WTC11 (cell line): ENCODE results near the gene USF2. TPM values are rescaled to one million over a fixed set of nuclear protein-coding genes. Genes with fewer than 3 reads are reported as not detected.

Source experiments
- ATAC-seq: fragments of 200-7000 bp; cut with Tn5 transposase; 2 replicates; pipeline ENCODE4 v1.10.0; 2021; ENCODE audit warnings: mild to moderate bottlenecking, moderate library complexity
- CTCF ChIA-PET: fragments of 300-600 bp; sonication (Branson Sonifier 250); formaldehyde crosslinking; loops from one replicate; lab custom pipeline; 2021; ENCODE audit warnings: antibody characterized with exemption; lab: Charles Lee
- POLR2A ChIA-PET: fragments of 350-600 bp; sonication (Branson Sonifier 250); formaldehyde crosslinking; loops from one replicate; lab custom pipeline; 2021; ENCODE audit warnings: antibody characterized with exemption; lab: Charles Lee
- DNase-seq: peaks from one replicate; pipeline ENCODE4 v3.0.0; 2021; ENCODE audit warnings: low spot score
- H3K27ac Mint-ChIP-seq: 2 replicates; pipeline ENCODE4 v1.8.0; 2021; ENCODE audit warnings: mixed read lengths
- H3K27me3 Mint-ChIP-seq: 2 replicates; pipeline ENCODE4 v1.8.0; 2021; ENCODE audit warnings: low read depth, mild to moderate bottlenecking, moderate library complexity, mixed read lengths
- H3K36me3 Mint-ChIP-seq: 2 replicates; pipeline ENCODE4 v1.8.0; 2021; ENCODE audit warnings: mixed read lengths
- H3K4me1 Mint-ChIP-seq: 2 replicates; pipeline ENCODE4 v1.8.0; 2022; ENCODE audit warnings: mixed read lengths
- H3K4me3 Mint-ChIP-seq: 2 replicates; pipeline ENCODE4 v1.8.0; 2021; ENCODE audit warnings: mild to moderate bottlenecking, moderate library complexity, mixed read lengths
- H3K9me3 Mint-ChIP-seq: 2 replicates; pipeline ENCODE4 v1.8.0; 2021; ENCODE audit warnings: mixed read lengths
- ATF3 ChIP-seq: sonication (generic); formaldehyde crosslinking; conservative IDR thresholded peaks from 2 replicates; pipeline ENCODE4 v1.8.1; 2022; ENCODE audit warnings: mild to moderate bottlenecking, missing genetic modification reagents
- CTCF ChIP-seq: fragments of 200-600 bp; IDR thresholded peaks from 2 replicates; pipeline ENCODE4 v1.8.0; 2022; ENCODE audit warnings: antibody characterized with exemption
- EMX1 ChIP-seq: fragments of 250-450 bp; sonication (Bioruptor Pico); IDR thresholded peaks from 2 replicates; pipeline ENCODE4 v1.8.0; 2021; ENCODE audit warnings: mild to moderate bottlenecking
- FOXJ3 ChIP-seq: sonication (generic); formaldehyde crosslinking; IDR thresholded peaks from 2 replicates; pipeline ENCODE4 v1.9.0; 2021; ENCODE audit warnings: missing genetic modification reagents, mild to moderate bottlenecking, borderline replicate concordance
- FOXP1 ChIP-seq: sonication (generic); formaldehyde crosslinking; IDR thresholded peaks from 2 replicates; pipeline ENCODE4 v1.8.0; 2022; ENCODE audit warnings: missing genetic modification reagents, mild to moderate bottlenecking, moderate library complexity, borderline replicate concordance
- GTF2I ChIP-seq: fragments of 250-450 bp; sonication (Bioruptor Pico); conservative IDR thresholded peaks from 2 replicates; pipeline ENCODE4 v1.4.0; 2021; ENCODE audit warnings: mild to moderate bottlenecking
- HMGXB4 ChIP-seq: sonication (generic); formaldehyde crosslinking; IDR thresholded peaks from 2 replicates; pipeline ENCODE4 v1.8.1; 2023; ENCODE audit warnings: mild to moderate bottlenecking, moderate library complexity, missing genetic modification reagents
- NR2C2 ChIP-seq: sonication (generic); formaldehyde crosslinking; IDR thresholded peaks from 2 replicates; pipeline ENCODE4 v1.8.0; 2022; ENCODE audit warnings: mild to moderate bottlenecking, missing genetic modification reagents
- OVOL2 ChIP-seq: fragments of 250-450 bp; sonication (Bioruptor Pico); IDR thresholded peaks from 2 replicates; pipeline ENCODE4 v1.9.0; 2021; ENCODE audit warnings: mild to moderate bottlenecking, borderline replicate concordance
- PRRX2 ChIP-seq: fragments of 250-450 bp; sonication (Bioruptor Pico); IDR thresholded peaks from 2 replicates; pipeline ENCODE4 v1.8.0; 2021; ENCODE audit warnings: mild to moderate bottlenecking
- RELA ChIP-seq: sonication (generic); formaldehyde crosslinking; IDR thresholded peaks from 2 replicates; pipeline ENCODE4 v1.8.1; 2022; ENCODE audit warnings: missing genetic modification reagents, mild to moderate bottlenecking, borderline replicate concordance
- ZBTB21 ChIP-seq: sonication (generic); formaldehyde crosslinking; IDR thresholded peaks from 2 replicates; pipeline ENCODE4 v1.8.1; 2023; ENCODE audit warnings: mild to moderate bottlenecking, missing genetic modification reagents, borderline replicate concordance
- ZNF121 ChIP-seq: sonication (generic); formaldehyde crosslinking; IDR thresholded peaks from 2 replicates; pipeline ENCODE4 v1.8.0; 2023; ENCODE audit warnings: missing genetic modification reagents
- ZNF232 ChIP-seq: sonication (generic); formaldehyde crosslinking; IDR thresholded peaks from 2 replicates; pipeline ENCODE4 v1.8.0; 2022; ENCODE audit warnings: mild to moderate bottlenecking, missing genetic modification reagents
- ZNF263 ChIP-seq: sonication (generic); formaldehyde crosslinking; IDR thresholded peaks from 2 replicates; pipeline ENCODE4 v1.8.1; 2022; ENCODE audit warnings: low read depth, mild to moderate bottlenecking, moderate library complexity, missing genetic modification reagents
- ZNF396 ChIP-seq: fragments of 250-450 bp; sonication (Bioruptor Pico); IDR thresholded peaks from 2 replicates; pipeline ENCODE4 v1.8.0; 2021; ENCODE audit warnings: mild to moderate bottlenecking, moderate library complexity, borderline replicate concordance
- ZNF512 ChIP-seq: sonication (generic); formaldehyde crosslinking; IDR thresholded peaks from 2 replicates; pipeline ENCODE4 v1.8.1; 2022; ENCODE audit warnings: missing genetic modification reagents, borderline replicate concordance
- total RNA-seq: library from RNA; stranded (reverse); gene quantifications from 3 replicates; pipeline ENCODE4 v1.2.3, GENCODE V29; 2021
- TF ChIP-seq, protein P1 (sequence below): sonication (generic); formaldehyde crosslinking; IDR thresholded peaks from 2 replicates; pipeline ENCODE4 v1.8.0; 2022; ENCODE audit warnings: mild to moderate bottlenecking, missing genetic modification reagents
- TF ChIP-seq, protein P2 (sequence below): sonication (generic); formaldehyde crosslinking; IDR thresholded peaks from 2 replicates; pipeline ENCODE4 v1.8.1; 2023; ENCODE audit warnings: mild to moderate bottlenecking, missing genetic modification reagents

The USF2 gene
- total RNA-seq, 1 experiment from 2014 or later = 109 TPM

DNA sequence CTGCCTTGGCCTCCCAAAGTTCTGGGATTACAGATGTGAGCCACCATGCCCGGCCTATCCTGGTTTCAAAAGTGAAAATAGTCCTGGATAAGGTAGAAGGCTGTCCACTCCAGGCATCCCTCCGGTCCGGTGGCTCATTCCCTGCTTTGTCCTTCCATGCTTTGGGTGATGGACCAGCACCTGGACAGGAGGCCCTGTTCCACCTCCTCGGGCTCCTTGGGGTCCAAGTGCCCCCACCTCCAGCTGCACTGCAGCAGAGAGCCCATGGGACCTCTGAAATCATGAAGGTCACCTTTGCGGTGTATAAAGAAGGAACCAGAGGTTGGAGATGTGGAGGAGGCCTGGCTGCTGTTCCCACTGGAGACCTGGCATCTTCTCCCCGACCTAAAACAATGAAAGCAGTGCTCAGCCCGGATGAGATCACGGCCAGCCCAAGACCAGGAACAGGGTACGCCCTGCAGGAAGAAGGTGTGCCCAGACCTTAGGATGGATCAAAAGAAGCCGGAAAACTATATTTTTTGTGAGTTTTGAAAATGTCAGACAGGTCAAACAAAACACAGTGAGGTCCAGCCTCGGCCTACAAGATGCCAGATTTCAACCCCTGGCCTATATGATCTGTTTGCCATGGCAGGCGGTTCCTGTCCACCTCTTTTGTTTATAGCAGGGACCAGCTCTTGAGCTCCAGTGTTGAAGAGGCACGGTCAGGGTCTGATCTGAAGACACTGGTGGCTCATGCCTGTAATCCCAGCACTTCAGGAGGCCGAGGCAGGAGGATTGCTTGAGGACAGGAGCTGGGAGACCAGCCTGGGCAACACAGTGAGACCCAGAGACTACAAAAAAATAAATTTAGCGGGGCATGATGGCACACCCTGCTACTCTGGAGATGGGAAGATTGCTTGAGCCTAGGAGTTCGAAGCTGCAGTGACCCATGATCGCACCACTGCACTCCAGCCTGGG lies 14.1 kb upstream of the USF2 start:
- H3K27ac Mint-ChIP-seq = no peak overlapping the region
- no peak for ATAC-seq
- H3K36me3 Mint-ChIP-seq = peaks cover 56% of the 10 kb centered on the region
- POLR2A ChIA-PET = no interaction called here
- CTCF ChIA-PET = interaction anchor here (1.3 to 1.8 kb wide), 3 partner anchors 15 to 140 kb away, joined by 4 read pairs; partner anchors contain the start of genes FXYD7 and USF2
- H3K27me3 Mint-ChIP-seq = no peaks in the 10 kb centered on the region
- peaks cover 26% of the 10 kb centered on the region for H3K4me1 Mint-ChIP-seq
- DNase-seq = no peak
- TF ChIP-seq ZNF232 (CRISPR knock-in tag) (no peak), ZNF121 (CRISPR knock-in tag) (no peak), EMX1 (CRISPR knock-in tag) (no peak), FOXJ3 (CRISPR knock-in tag) (no peak), FOXP1 (CRISPR knock-in tag) (no peak), OVOL2 (CRISPR knock-in tag) (no peak), ZNF512 (CRISPR knock-in tag) (no peak), NR2C2 (CRISPR knock-in tag) (no peak), PRRX2 (no peak), RELA (no peak), ZNF263 (no peak), ZNF396 (CRISPR knock-in tag) (no peak), ATF3 (CRISPR knock-in tag) (no peak), CTCF (no peak), GTF2I (CRISPR knock-in tag) (no peak), ZBTB21 (CRISPR knock-in tag) (no peak), HMGXB4 (no peak)
- TF ChIP-seq, protein P1, sequence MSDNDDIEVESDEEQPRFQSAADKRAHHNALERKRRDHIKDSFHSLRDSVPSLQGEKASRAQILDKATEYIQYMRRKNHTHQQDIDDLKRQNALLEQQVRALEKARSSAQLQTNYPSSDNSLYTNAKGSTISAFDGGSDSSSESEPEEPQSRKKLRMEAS = no peak
- TF ChIP-seq, protein P2, sequence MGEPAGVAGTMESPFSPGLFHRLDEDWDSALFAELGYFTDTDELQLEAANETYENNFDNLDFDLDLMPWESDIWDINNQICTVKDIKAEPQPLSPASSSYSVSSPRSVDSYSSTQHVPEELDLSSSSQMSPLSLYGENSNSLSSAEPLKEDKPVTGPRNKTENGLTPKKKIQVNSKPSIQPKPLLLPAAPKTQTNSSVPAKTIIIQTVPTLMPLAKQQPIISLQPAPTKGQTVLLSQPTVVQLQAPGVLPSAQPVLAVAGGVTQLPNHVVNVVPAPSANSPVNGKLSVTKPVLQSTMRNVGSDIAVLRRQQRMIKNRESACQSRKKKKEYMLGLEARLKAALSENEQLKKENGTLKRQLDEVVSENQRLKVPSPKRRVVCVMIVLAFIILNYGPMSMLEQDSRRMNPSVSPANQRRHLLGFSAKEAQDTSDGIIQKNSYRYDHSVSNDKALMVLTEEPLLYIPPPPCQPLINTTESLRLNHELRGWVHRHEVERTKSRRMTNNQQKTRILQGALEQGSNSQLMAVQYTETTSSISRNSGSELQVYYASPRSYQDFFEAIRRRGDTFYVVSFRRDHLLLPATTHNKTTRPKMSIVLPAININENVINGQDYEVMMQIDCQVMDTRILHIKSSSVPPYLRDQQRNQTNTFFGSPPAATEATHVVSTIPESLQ (CRISPR knock-in tag) = no peak
- no peak overlapping the region for H3K4me3 Mint-ChIP-seq
- H3K9me3 Mint-ChIP-seq = no peaks in the 10 kb centered on the region
